Measurements from ENCODE around the gene TRIM8. TPM values are rescaled to one million over a fixed set of nuclear protein-coding genes. Genes with fewer than 3 reads are reported as not detected.

Gene TRIM8
- total and polyA plus RNA-seq, 2 of the 4 experiments (the other 2 are of a cell fraction): 25.5 to 126 TPM

GRCh38 chr10:102646610-102647442, 2.5 kb downstream of the TRIM8 start:
- peaks cover 26% of the 10 kb centered on the region for H3K36me3 ChIP-seq (ENCODE audit: control insufficient read depth, insufficient read depth, low read length)
- peak overlapping the region; percentile 84 for H3K9ac ChIP-seq (ENCODE audit: low read depth, low read length)
- peak overlapping the region; percentile 89 for H2BK5ac ChIP-seq (ENCODE audit: low read depth, low read length, poor library complexity, severe bottlenecking)
- TF ChIP-seq CEBPB (IDR thresholded peaks at IDR 0.05; ENCODE audit: low read depth, low read length): peak; percentile 48; the same call in 1 of the 2 replicates
- no peak for TF ChIP-seq MXI1 (IDR thresholded peaks at IDR 0.05; ENCODE audit: borderline replicate concordance, low read depth, low read length)
- in situ Hi-C loops (cut with MboI; ENCODE audit: low sequenced_read_pairs): no loop called here
- dilution Hi-C loops (cut with HindIII; ENCODE audit: low sequenced_read_pairs, unreplicated experiment): no loop called here
- peaks cover 74% of the 10 kb centered on the region for H4K20me1 ChIP-seq (ENCODE audit: insufficient read depth, low read length)
- H3K79me1 ChIP-seq (ENCODE audit: low read depth in 1 of 2, low read length in 2 of 2): peaks cover 0 to 61% of the 10 kb centered on the region in 2 experiments; a peak in 2 of 4 replicates
- POLR2A ChIA-PET (ENCODE audit: unreplicated experiment): interaction anchor here (0.5 kb wide), 1 partner anchor 25 kb away, joined by 3 read pairs; no protein-coding TSS in a partner anchor
- peak overlapping the region; percentile 92 for H3K27ac ChIP-seq (ENCODE audit: insufficient read depth, low read length)
- H3K9me1 ChIP-seq (ENCODE audit: insufficient read depth, low read length): peaks cover 34% of the 10 kb centered on the region
- no peaks in the 10 kb centered on the region for H3K9me3 ChIP-seq (ENCODE audit: control insufficient read depth, insufficient read depth, low read length)
- H2AK5ac ChIP-seq (ENCODE audit: low read depth, low read length): peak overlapping the region; percentile 91
- 87% methylated on average over 8 of the region's 18 CpGs; no CpG with 5 or more reads in 1 of the 2 experiments for WGBS, 2 experiments (ENCODE audit: extremely low coverage in 2 of 2, insufficient read length in 1 of 2)
- peak overlapping the region; percentile 67 for H3K56ac ChIP-seq (ENCODE audit: extremely low read depth, insufficient read depth, low read length)
- peak overlapping the region; percentile 84 for H3K14ac ChIP-seq (replicated peaks; ENCODE audit: low read depth, low read length)
- peak overlapping the region; percentile 76 for H2BK120ac ChIP-seq (ENCODE audit: low read depth, low read length)
- H2AK9ac ChIP-seq (replicated peaks; ENCODE audit: low read depth, low read length, poor library complexity): peak overlapping the region; percentile 94
- intact Hi-C loops (cut with micrococcal nuclease): loop anchor here (1.0 to 10.0 kb wide), 4 partner anchors 30 to 252 kb away; partner anchors contain the start of genes ARL3, NFKB2, SFXN2 and SUFU
- H4K5ac ChIP-seq (ENCODE audit: low read depth, low read length): 0 out of 2 replicates have a peak overlapping the region, but pooled peaks have one; percentile 5
- peak overlapping the region; percentile 72 for H3K4ac ChIP-seq (ENCODE audit: low read depth, low read length)
- peak; percentile 1 for ATAC-seq (ENCODE audit: low read depth)
- peak overlapping the region; percentile 81 for H4K91ac ChIP-seq (ENCODE audit: insufficient read depth, low read depth, low read length)
- H3K4me3 ChIP-seq (ENCODE audit: insufficient read depth, low read depth, low read length): peak overlapping the region; percentile 77
- peak overlapping the region; percentile 73 for H2AFZ ChIP-seq (replicated peaks; ENCODE audit: low read length, poor library complexity)
- CTCF ChIA-PET: no interaction called here
- peak; percentile 55 for DNase-seq
- peak overlapping the region; percentile 81 for H3K4me2 ChIP-seq (ENCODE audit: low read depth, low read length)
- H3K4me1 ChIP-seq (ENCODE audit: control insufficient read depth, insufficient read depth, low read length): peaks cover 36% of the 10 kb centered on the region
- peak overlapping the region; percentile 26 for H3K18ac ChIP-seq (ENCODE audit: low read depth, low read length)
- peak overlapping the region; percentile 59; the same call in 1 of the 3 replicates for H2BK15ac ChIP-seq (ENCODE audit: low read depth, low read length)
- peak overlapping the region; percentile 31 to 59; a peak in 3 of 4 replicates for H4K8ac ChIP-seq (ENCODE audit: low read depth in 2 of 2, low read length in 2 of 2)
- no TSS peak for BruUV-seq (replicated peaks)
- no peaks in the 10 kb centered on the region for H3K27me3 ChIP-seq (ENCODE audit: control insufficient read depth, insufficient read depth, low read length)
- H2BK20ac ChIP-seq (ENCODE audit: low read depth, low read length): peak overlapping the region; percentile 55; the same call in 1 of the 2 replicates
- H3K23ac ChIP-seq (ENCODE audit: low read depth, low read length): peak overlapping the region; percentile 81
